Thyroid gland (tissue), 4 donors: ENCODE data around the gene ULK4.

Experiments used
- CTCF ChIP-seq, 6 experiments: fragments of 200-600 bp in 3 of 6; fragments of 450-650 bp in 3 of 6; sonication (generic) in 3 of 6; IDR thresholded peaks; one replicate each; pipeline ENCODE4 v1.5.1; 2016 to 2019; ENCODE audit warnings: antibody characterized with exemption in 6 of 6, mild to moderate bottlenecking in 2 of 6, inconsistent platforms in 1 of 6, moderate library complexity in 1 of 6
- POLR2A ChIP-seq, 2 donors: fragments of 450-650 bp; IDR thresholded peaks; one replicate each; pipeline ENCODE4 v1.6.1; 2017; ENCODE audit warnings: antibody characterized with exemption in 2 of 2, mild to moderate bottlenecking in 2 of 2, moderate library complexity in 1 of 2

GRCh38 chr3:41603807-41604206 lies 358.1 kb downstream of the ULK4 start:
- TF ChIP-seq CTCF (IDR thresholded peaks at IDR 0.05) (no peak), POLR2A (IDR thresholded peaks at IDR 0.05) (no peak)
